NCI-H748 treated with DMSO at 0.1 percent for 48 hours (cell line): Measurements from ENCODE around the gene RBMS3.
"Not testable (repeated sequence)": the region's sequence is repeated elsewhere in the genome, so short reads cannot be mapped to it uniquely, and the experiment has no call there.

Experiments used
- DNase-seq: peaks from one replicate; lab custom pipeline; 2025; lab: John Stamatoyannopoulos, UW

RBMS3 gene

DNA sequence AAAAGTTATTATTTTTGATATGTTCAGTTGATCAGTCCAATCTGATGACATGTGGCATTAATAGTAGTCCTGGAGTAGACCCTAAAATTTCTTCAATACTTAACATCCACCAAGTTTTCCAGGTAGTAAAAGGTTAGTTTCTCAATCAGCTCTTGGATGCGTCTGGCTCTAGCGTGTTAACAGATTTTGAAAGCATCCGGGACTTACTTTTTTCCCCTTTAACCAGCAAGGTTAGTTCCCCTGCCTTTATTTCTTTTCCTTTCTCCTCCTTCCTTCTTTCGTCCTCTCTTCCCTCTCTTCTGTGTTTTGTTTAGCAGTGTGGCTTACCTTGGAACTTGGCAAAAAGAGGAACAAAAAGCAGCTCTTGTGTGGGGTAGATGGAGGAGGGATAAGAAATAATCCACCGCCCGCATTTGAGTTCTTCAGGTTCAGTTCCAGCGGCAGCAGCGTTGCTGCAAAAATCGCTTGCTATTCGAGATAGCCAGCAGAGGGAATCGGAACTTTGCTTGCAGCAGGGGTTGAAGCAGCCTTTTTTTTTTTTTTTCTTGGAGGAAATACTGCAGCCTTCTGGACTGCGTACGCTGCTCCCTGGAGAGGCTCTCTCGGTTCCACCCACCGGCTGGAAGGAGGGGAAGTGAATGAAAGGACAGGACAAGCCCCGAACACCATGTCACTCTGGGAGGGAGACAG lies at the start of gene RBMS3:
TSS of gene RBMS3 (plus strand) at position 668 of the 690 bp plus-strand sequence.
- no peak for DNase-seq

- not testable (repeated sequence) for DNase-seq
Observed at GRCh38 chr3:29233126-29233525, 47.7 kb upstream of the RBMS3 start.

DNA sequence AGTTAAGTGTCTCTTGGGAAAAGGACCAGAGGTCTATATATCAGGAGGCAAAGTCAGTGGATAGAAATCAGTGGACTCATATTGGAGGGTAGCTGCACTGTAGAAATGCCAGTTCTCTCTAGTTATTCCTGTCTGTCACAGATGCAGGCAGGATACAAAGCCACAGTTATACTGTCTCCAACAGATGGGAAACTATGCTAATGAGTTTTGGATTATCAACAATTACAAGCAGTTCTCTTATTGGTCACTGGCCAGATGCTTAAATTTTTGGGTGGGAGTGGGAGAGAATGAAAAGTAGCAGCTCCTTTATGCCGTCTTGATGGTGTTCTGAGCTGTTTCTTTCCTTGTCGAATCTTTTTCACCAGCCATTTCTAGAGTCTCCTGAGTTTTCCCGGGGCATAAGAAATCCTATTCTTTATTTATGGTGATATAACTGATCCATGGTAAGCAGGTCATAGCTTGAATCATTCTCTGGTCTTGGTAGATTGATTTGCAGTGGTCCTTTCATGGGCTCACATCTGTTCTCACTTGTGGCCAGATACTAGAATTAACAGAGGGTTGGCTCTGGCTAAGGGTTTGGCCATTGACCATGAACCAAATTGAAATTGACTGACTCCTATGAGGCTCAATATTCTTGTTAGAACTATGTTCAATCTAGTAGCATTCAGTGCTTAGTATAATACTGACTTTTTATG lies 44.6 kb upstream of the RBMS3 start:
- no peak for DNase-seq

DNA sequence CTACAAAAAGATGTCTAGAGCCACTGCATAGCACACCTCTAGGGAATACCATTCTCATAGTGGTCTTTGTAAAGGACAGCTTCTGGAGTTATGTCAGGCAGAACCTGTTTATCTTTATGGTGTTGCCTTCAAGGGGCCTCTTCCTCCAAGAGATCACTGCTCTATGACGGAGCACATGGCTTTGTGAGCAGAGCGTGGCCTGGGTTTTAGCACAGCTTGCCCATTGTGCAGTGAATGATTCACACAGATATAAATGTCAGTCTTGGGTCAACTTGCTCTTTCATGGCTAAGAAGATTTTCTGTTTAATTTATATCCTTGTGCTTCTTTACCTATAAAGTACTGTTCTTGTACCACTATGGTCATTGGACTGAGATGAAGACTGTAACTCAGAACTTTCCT lies 41.5 kb upstream of the RBMS3 start:
- DNase-seq: no peak

DNA sequence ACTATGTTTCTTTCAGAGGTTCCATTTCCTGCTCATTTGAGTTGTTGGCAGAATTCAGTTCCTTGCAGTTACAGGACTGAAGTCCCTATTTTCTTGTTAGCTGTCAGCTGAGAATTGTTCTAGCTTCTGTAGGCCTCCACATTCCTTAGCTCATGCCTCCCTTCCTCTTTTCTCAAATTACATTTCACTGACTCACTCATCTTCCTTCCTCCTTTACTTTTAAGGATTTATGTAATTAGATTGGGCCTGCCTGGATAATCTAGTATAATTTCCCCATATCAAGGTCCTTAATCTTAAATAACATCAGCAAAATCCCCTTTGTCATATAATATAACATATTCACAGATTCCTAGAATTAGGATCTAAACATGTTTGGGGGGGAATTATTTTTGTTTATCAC lies 40.6 kb upstream of the RBMS3 start:
- DNase-seq: no peak

- no peak for DNase-seq
Observed at GRCh38 chr3:29240887-29241286, 40.0 kb upstream of the RBMS3 start.

GRCh38 chr3:29241855-29242254 lies 39.0 kb upstream of the RBMS3 start:
- DNase-seq: no peak

DNA sequence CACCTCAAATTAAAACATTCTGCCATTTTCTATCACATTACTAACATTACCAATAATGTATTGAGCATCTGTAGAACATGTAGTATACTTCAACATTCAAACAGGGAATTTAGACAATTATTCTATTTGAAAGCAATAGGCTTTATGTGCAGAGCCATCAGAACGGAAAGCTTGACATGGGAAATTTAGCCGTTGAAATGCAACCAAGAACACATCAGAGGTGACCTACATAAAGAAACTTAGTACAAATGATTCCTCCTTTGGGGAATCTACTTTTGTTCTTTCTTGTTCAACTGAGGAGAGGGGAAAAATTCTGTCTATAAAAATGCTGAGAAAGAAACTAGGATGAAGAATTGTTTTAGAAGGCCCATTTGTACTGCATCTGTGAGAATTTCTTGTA lies 38.6 kb upstream of the RBMS3 start:
- no peak for DNase-seq

DNA sequence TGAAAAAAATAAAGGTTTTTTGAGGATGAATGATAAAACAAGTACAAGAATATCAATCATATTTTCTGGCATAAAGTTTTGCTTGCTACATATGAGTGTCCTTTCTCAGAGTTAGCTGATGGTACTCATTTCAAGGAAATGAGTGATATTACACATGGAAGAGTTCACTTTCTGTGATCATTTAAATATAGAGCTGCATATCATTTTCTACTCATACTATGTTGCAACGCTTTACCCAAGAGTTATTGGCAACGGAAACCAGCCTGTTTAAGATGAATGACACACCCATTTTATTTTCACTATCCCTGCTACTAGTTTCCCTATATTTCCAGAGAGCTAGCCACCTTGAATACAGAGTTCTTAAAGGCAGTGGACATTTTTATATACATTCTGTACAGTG lies 35.4 kb upstream of the RBMS3 start:
- DNase-seq: no peak

DNA sequence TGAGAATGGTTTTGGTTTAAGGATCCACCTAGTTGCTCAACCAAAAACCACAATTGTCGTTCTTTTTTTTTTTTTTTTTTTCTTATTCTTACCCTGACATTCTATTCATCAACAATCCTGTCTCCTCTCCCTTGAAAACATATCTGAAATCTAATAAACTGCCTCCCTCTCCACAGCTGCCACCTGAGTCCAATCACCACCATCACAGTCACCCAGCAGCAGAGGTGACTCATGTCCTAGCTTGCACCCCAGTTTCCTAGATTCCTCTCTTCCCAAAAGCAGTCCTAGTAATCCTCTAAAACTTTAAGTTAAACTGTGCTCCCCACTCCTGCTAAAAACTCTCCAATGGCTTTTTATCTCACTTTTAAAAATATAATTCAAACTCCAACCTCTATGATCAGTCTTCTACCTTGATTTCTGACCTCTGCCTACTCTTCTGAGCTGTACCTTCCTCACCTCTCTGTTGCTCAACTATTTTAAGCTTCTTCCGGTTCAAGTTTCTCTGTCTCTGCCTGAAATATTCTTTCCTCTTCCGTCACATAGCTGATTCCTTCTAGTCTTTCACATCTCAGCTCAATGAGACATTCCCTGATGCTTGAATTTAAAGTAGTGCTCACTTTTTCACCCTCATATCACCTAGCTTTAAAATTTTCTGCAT lies 33.7 kb upstream of the RBMS3 start:
- no peak for DNase-seq

- no peak for DNase-seq
Observed at GRCh38 chr3:29249829-29250345, 31.0 kb upstream of the RBMS3 start.

- DNase-seq: no peak
Observed at GRCh38 chr3:29255854-29256696, 24.8 kb upstream of the RBMS3 start.

- DNase-seq: no peak
Observed at GRCh38 chr3:29258161-29258560, 22.7 kb upstream of the RBMS3 start.

DNA sequence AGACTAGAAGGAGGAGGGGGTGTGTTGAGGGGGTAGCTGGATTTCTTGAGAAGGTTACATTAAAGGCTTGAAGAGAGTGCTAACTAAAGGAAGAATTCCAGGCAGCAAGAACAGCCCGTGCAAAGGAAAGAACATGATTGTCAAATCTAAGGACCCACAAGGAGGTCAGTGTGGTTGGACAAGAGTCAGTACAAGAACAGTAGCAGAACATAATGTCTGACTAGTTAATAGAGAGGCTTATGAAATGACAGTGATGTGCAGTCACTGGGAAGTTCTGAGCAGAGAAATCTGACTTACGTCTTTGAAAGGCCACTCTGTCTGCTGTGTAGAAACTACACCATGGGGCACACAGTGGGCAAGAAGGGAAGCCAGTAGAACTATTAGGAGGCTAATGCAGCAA lies 19.8 kb upstream of the RBMS3 start:
- DNase-seq: no peak

DNA sequence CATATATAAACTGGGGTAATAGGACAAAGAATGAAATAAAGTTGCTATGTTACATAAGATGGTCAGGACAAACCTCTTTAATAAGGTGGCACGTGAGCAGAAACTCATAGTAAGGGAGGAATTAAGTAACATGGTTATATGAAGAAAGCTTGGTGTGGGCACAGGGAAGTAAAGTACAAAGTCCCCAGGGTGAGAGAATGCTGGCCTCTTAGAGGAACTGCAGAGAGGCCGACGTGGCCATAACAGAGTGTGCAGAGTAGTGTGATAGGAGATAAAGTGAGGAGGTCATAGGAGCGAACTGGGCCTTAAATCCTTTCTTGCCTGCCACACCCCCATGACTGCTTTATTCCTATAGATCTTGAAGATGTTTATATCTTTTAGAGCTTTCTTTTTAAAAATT lies 17.4 kb upstream of the RBMS3 start:
- DNase-seq: no peak

DNA sequence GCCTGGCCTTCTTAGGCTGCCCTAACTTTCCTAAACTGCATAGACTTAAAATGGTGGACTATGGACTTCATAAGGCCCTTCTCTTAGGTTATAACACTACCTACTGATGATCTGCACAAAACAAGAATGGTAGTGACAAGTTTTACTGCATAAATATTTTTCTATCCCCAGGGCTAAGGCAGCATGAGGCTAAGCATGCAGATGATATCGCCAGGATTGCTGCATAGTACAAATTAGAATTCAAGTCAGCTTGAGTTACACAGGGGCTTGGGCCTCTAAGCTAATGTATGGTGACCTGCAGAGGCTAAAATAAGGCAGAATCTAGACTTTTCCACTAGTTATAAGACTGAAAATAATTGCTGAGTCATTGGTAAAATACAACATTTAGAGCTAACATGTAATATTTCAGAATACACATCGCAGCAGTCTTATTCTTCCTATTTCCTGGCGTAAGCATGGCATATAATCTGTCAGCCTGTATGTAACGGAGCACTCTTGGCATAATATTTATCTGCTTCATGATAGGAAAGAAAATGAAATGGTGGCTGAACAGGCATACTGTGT lies 15.3 kb upstream of the RBMS3 start:
- DNase-seq: no peak

DNA sequence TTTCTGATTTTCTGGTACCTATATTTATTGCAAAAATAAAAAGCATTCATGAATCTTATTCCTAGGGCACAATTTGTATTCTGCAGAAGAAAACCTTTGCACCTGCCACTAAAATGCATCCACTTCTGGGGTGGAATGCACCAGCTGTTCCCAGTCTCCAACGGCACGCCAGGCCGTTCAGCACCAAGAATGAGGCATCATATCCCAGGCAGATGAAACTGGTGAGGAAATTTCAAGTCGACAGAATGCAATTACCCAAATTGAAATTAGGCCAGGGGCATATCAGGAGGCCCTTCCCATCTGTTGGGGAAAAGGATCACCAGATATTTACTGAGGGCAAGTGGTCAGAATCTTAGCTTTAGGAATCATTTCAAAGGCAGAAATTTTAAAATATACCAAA lies 13.6 kb upstream of the RBMS3 start:
- DNase-seq: no peak

GRCh38 chr3:29268651-29269050 lies 12.2 kb upstream of the RBMS3 start:
- DNase-seq: no peak

GRCh38 chr3:29270752-29271151 lies 10.1 kb upstream of the RBMS3 start:
- DNase-seq: no peak

DNA sequence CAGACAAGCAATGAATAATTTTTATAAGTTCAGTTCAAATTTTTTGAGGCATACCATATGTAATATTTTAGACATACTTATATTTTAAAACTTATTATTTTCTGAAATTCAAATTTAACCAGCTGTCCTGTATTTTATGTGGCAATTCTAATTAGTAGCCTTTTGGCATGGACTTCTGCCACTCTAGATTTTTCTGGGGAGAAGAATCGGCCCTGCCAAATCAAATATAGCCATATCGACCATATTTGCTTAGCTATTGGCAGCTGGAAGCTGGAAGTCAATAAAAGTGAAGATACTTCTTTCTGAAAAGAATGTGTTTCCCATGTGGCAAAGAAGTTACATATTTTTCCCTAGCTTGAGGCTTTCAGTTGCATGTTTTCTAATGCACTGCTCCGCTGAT lies 9.4 kb upstream of the RBMS3 start:
- no peak for DNase-seq

DNA sequence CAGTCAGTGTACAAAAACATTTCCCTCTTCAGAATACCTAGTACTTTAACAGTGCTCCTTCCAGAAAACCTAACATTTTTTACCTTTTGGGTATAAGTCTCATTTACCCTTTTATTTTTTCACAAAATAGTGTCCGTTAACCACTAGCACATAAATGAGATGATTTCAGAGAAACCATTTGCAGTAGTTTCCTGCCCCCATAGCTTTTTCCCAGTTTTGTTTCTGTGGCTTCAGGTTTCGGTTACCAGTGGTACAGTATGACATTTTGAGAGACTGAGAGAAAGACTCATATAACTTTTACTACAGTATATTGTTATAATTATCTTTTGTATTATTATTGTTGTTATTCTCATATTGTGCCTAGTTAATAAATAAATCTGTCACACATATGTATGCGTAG lies 6.2 kb upstream of the RBMS3 start:
- DNase-seq: no peak

DNA sequence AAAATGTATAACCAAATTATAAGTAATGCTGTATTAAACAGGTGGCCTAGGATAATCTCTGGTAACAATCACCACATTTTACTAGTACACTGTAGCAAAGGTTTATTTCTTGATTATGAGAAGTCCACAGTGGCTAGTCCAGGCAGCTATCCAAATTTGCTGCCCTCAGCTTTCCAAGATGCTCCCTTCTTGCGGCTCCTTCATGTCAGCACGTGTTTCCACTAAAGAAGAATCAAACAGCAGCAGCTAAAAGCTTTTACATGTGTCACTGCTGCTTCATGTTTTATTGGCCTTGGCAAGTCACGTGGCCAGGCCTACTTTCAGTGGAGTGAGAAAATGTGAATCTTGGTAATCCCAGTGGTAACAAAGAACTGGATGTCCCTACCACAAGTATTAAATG lies 5.6 kb upstream of the RBMS3 start:
- DNase-seq: no peak
